ENCODE measurements around the gene CPNE2. TPM values are rescaled to one million over a fixed set of nuclear protein-coding genes. Genes with fewer than 3 reads are reported as not detected.

CPNE2 gene
- total and polyA plus RNA-seq, 2 of the 8 experiments (the other 6 are each of a cell fraction or from before 2014, with no cell fraction given), result 10.6 to 39.5 TPM

DNA sequence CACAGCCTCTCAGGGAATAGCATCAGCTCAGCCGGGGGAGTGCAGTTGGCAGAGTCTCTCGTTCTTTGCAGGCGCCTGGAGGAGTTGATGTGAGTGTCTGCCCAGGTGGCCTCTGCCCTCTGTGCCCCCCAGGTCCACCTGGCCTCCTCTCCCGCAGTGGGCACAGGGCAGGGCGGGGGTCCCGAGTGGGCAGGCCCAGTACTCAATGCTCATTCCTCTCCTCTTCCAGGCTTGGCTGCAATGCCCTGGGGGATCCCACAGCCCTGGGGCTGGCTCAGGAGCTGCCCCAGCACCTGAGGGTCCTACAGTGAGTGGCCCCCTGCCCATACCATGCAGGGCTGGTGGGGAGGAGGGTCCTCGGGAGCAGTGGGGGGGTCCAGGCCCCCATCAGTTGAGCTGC, 14.7 kb upstream of the CPNE2 start:
- H2BK15ac ChIP-seq (ENCODE audit: low read length), result no peak overlapping the region
- FAIRE-seq, result no peak
- H4K8ac ChIP-seq (ENCODE audit: extremely low read depth, insufficient read depth, low read length), result no peak overlapping the region
- H3K14ac ChIP-seq (ENCODE audit: insufficient read length), result no peak overlapping the region
- H2AFZ ChIP-seq (ENCODE audit: low read length), result no peak overlapping the region
- no peak overlapping the region for H3K18ac ChIP-seq (ENCODE audit: extremely low read depth, low read length)
- H2BK5ac ChIP-seq (ENCODE audit: low read depth, low read length), result no peak overlapping the region
- H3K23me2 ChIP-seq (ENCODE audit: low read depth, low read length), result no peaks in the 10 kb centered on the region
- no peak overlapping the region for H2AK5ac ChIP-seq (ENCODE audit: low read depth, low read length)
- no peak overlapping the region for H4K91ac ChIP-seq (replicated peaks; ENCODE audit: insufficient read length, low read length)
- ChIA-PET POLR2A (ENCODE audit: partially characterized antibody) (interaction anchor here (1.2 to 1.5 kb wide), 2 partner anchors 8 to 14 kb away, joined by 3 to 4 read pairs; no protein-coding TSS in a partner anchor), CTCF (ENCODE audit: partially characterized antibody) (interaction anchor here (0.7 to 1.1 kb wide), 4 partner anchors 9 to 127 kb away, joined by 3 to 4 read pairs (median 3); no protein-coding TSS in a partner anchor)
- 91% methylated on average over 7 of the region's 7 CpGs; no CpG with 5 or more reads in 1 of the 2 experiments for WGBS, 2 experiments (ENCODE audit: extremely low coverage in 1 of 2, insufficient coverage in 1 of 2, insufficient read length in 1 of 2, insufficient replicate concordance in 2 of 2, low coverage in 1 of 2, low lambda C conversion rate in 2 of 2, missing lambda C conversion rate in 1 of 2)
- H3K79me1 ChIP-seq (ENCODE audit: low read depth, low read length), result no peaks in the 10 kb centered on the region
- H3K9me3 ChIP-seq (ENCODE audit: insufficient read depth in 2 of 2, low read depth in 1 of 2, low read length in 1 of 2), result no peaks in the 10 kb centered on the region
- H3K9ac ChIP-seq (replicated peaks in 1 of 4; ENCODE audit: extremely low read depth in 1 of 4, low read depth in 3 of 4, low read length in 3 of 4), result no peak overlapping the region
- no peak overlapping the region for H4K5ac ChIP-seq (ENCODE audit: insufficient read length, low read depth, low read length)
- H3K23ac ChIP-seq (ENCODE audit: insufficient read length), result no peak overlapping the region
- H3K27me3 ChIP-seq (replicated peaks in 1 of 4; ENCODE audit: control insufficient read depth in 3 of 4, extremely low read depth in 1 of 4, insufficient read depth in 3 of 4, low read length in 3 of 4), result no peaks in the 10 kb centered on the region; a peak in 1 of 7 replicates
- no peak overlapping the region for H3K4me2 ChIP-seq (ENCODE audit: insufficient read depth in 1 of 2, low read depth in 2 of 2, low read length in 2 of 2)
- no peaks in the 10 kb centered on the region for H3K79me2 ChIP-seq (ENCODE audit: control insufficient read depth in 1 of 2, insufficient read depth in 2 of 2, low read length in 2 of 2)
- 0 out of 7 replicates have a peak, but pooled peaks cover 0 to 4% (median 0%) of the 10 kb centered on the region in 4 experiments for H3K4me1 ChIP-seq (replicated peaks in 1 of 4; ENCODE audit: control insufficient read depth in 3 of 4, insufficient read depth in 4 of 4, low read length in 3 of 4)
- no peak overlapping the region for H2BK120ac ChIP-seq (replicated peaks; ENCODE audit: low read depth, low read length)
- no peaks in the 10 kb centered on the region for H3K36me3 ChIP-seq (ENCODE audit: control insufficient read depth in 2 of 4, insufficient read depth in 4 of 4, low read length in 3 of 4)
- H3K56ac ChIP-seq (replicated peaks; ENCODE audit: insufficient read length, low read depth, low read length), result no peak overlapping the region
- TF ChIP-seq TBP (IDR thresholded peaks at IDR 0.05; ENCODE audit: low read depth, low read length) (no peak), SP1 (IDR thresholded peaks at IDR 0.05; ENCODE audit: low read depth, low read length) (no peak), BCL11A (IDR thresholded peaks at IDR 0.05; ENCODE audit: low read depth in 2 of 2, low read length in 2 of 2) (no peak), GTF2F1 (IDR thresholded peaks at IDR 0.05; ENCODE audit: borderline replicate concordance, low read depth, low read length) (no peak), KDM1A (IDR thresholded peaks at IDR 0.05; ENCODE audit: borderline replicate concordance, low read length) (no peak), EZH2 (IDR thresholded peaks at IDR 0.05; ENCODE audit: low read depth, low read length, severe bottlenecking) (no peak), RXRA (IDR thresholded peaks at IDR 0.05; ENCODE audit: insufficient read depth, low read depth, low read length) (no peak), PHF8 (conservative IDR thresholded peaks at IDR 0.05; ENCODE audit: low read depth, low read length) (no peak), TAF1 (IDR thresholded peaks at IDR 0.05; ENCODE audit: low read depth, low read length) (no peak), POLR2AphosphoS5 (IDR thresholded peaks at IDR 0.05; ENCODE audit: low read depth, low read length) (no peak), BACH1 (IDR thresholded peaks at IDR 0.05; ENCODE audit: low read length) (no peak), SUZ12 (IDR thresholded peaks at IDR 0.05; ENCODE audit: low read length) (no peak)
- TF ChIP-seq, protein P1, sequence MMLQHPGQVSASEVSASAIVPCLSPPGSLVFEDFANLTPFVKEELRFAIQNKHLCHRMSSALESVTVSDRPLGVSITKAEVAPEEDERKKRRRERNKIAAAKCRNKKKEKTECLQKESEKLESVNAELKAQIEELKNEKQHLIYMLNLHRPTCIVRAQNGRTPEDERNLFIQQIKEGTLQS (IDR thresholded peaks at IDR 0.05; ENCODE audit: insufficient read depth, low read depth, low read length), result no peak
- H3K27ac ChIP-seq (ENCODE audit: low read depth, low read length), result no peak overlapping the region
- no peak overlapping the region for H2BK12ac ChIP-seq (ENCODE audit: low read depth, low read length)
- H2BK20ac ChIP-seq (ENCODE audit: low read length), result no peak overlapping the region
- no peak overlapping the region for H3K4me3 ChIP-seq (ENCODE audit: extremely low read depth in 1 of 4, insufficient read depth in 2 of 4, low read depth in 3 of 4, low read length in 4 of 4)
- no peak for DNase-seq (ENCODE audit: low read depth in 1 of 2, low spot score in 2 of 2)
- H4K20me1 ChIP-seq (replicated peaks in 1 of 2; ENCODE audit: control insufficient read depth in 1 of 2, insufficient read depth in 2 of 2, low read length in 2 of 2), result no peaks in the 10 kb centered on the region
- H3K4ac ChIP-seq (replicated peaks; ENCODE audit: insufficient read length, low read depth, low read length), result no peak overlapping the region
